Measurements from ENCODE around the gene TBL1XR1. TPM values are rescaled to one million over a fixed set of nuclear protein-coding genes. Genes with fewer than 3 reads are reported as not detected.

TBL1XR1 gene
- total and polyA plus RNA-seq, 2 of the 8 experiments (the other 6 are each of a cell fraction or from before 2014, with no cell fraction given) = 28.1 to 147 TPM

DNA sequence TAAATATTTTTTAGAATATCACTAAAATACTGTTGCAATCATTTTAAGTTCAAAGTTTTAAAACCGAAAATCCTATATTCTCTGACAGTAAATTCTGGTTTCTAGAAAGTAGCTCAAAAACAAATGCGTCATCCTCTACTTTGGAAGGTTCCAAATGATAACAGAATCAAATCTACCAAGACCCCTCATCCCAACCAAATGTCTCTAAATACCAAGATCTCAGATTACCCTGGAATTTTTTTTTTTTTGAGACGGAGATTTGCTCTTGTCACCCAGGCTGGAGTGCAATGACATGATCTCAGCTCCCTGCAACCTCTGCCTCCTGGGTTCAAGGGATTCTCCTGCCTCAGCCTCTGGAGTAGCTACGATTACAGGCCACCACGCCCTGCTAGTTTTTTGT is 16.8 kb downstream of the TBL1XR1 start (continued):
- TF ChIP-seq HDAC2 (IDR thresholded peaks at IDR 0.05; ENCODE audit: borderline replicate concordance in 1 of 2, low read depth in 2 of 2, low read length in 2 of 2) = no peak
- no peak for TF ChIP-seq SIX5 (IDR thresholded peaks at IDR 0.05; ENCODE audit: low read depth, low read length)
- TF ChIP-seq, protein P1, sequence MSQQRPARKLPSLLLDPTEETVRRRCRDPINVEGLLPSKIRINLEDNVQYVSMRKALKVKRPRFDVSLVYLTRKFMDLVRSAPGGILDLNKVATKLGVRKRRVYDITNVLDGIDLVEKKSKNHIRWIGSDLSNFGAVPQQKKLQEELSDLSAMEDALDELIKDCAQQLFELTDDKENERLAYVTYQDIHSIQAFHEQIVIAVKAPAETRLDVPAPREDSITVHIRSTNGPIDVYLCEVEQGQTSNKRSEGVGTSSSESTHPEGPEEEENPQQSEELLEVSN (IDR thresholded peaks at IDR 0.05) = no peak
- no peak for TF ChIP-seq KDM5A (IDR thresholded peaks at IDR 0.05; ENCODE audit: low read length)
- TF ChIP-seq RFX5 (IDR thresholded peaks at IDR 0.05; ENCODE audit: borderline replicate concordance, low read depth, low read length) = no peak
- TF ChIP-seq TBP (IDR thresholded peaks at IDR 0.05; ENCODE audit: low read depth, low read length) = no peak
- TF ChIP-seq JUN (IDR thresholded peaks at IDR 0.05; ENCODE audit: low read depth, low read length) = no peak
- TF ChIP-seq, protein P2, sequence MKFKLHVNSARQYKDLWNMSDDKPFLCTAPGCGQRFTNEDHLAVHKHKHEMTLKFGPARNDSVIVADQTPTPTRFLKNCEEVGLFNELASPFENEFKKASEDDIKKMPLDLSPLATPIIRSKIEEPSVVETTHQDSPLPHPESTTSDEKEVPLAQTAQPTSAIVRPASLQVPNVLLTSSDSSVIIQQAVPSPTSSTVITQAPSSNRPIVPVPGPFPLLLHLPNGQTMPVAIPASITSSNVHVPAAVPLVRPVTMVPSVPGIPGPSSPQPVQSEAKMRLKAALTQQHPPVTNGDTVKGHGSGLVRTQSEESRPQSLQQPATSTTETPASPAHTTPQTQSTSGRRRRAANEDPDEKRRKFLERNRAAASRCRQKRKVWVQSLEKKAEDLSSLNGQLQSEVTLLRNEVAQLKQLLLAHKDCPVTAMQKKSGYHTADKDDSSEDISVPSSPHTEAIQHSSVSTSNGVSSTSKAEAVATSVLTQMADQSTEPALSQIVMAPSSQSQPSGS (IDR thresholded peaks at IDR 0.05; ENCODE audit: low read length) = no peak

Measured in H1 (cell line).